GM12801 (cell line): ENCODE measurements around the gene ALDH3B2.

Experiments used
- CTCF ChIP-seq: IDR thresholded peaks from one replicate; pipeline ENCODE4 v1.5.1; 2011; ENCODE audit warnings: control low read depth; ENCODE audit not compliant: insufficient read length; ENCODE audit errors: extremely low read depth

Gene ALDH3B2

GRCh38 chr11:67652965-67653845 lies 21.2 kb downstream of the ALDH3B2 start:
- no peak for TF ChIP-seq CTCF

- no peak for TF ChIP-seq CTCF
These were observed 22.2 kb downstream of the ALDH3B2 start for GRCh38 chr11:67651976-67652781.

- no peak for TF ChIP-seq CTCF
These were observed 24.6 kb downstream of the ALDH3B2 start for GRCh38 chr11:67649634-67650510.

- TF ChIP-seq CTCF = no peak
These were observed 25.4 kb downstream of the ALDH3B2 start for GRCh38 chr11:67648796-67649613.

- no peak for TF ChIP-seq CTCF
These were observed 26.2 kb downstream of the ALDH3B2 start for GRCh38 chr11:67648140-67648795.

GRCh38 chr11:67647471-67647870 lies 27.0 kb downstream of the ALDH3B2 start:
- TF ChIP-seq CTCF = no peak
